K562 (cell line): ENCODE results near the gene RNF115. TPM values are rescaled to one million over a fixed set of nuclear protein-coding genes. Genes with fewer than 3 reads are reported as not detected.

ENCODE experiments used
- ARNT ChIP-seq, 2 experiments: fragments of 450-650 bp; IDR thresholded peaks; 2 replicates each; pipeline ENCODE4 v1.6.1; 2016; ENCODE audit warnings: mild to moderate bottlenecking in 1 of 2
- ERF ChIP-seq: fragments of 450-650 bp; formaldehyde crosslinking; IDR thresholded peaks from 2 replicates; pipeline ENCODE4 v1.4.0; 2020; ENCODE audit warnings: mild to moderate bottlenecking, mixed read lengths
- HLTF ChIP-seq: fragments of 450-650 bp; IDR thresholded peaks from 2 replicates; pipeline ENCODE4 v1.6.1; 2016
- HMG20B ChIP-seq: fragments of 250-450 bp; sonication (Bioruptor Pico); IDR thresholded peaks from 2 replicates; pipeline ENCODE4 v1.5.0; 2021; ENCODE audit warnings: mild to moderate bottlenecking
- HOXB6 ChIP-seq: fragments of 250-450 bp; sonication (Bioruptor Pico); IDR thresholded peaks from 2 replicates; pipeline ENCODE4 v1.5.1; 2022; ENCODE audit warnings: mild to moderate bottlenecking, borderline replicate concordance
- KDM1A ChIP-seq, 2 experiments: fragments of 450-650 bp; IDR thresholded peaks; 2 replicates each; pipeline ENCODE4 v1.6.1; 2016; ENCODE audit warnings: mild to moderate bottlenecking in 2 of 2
- KDM2B ChIP-seq: fragments of 250-450 bp; sonication (Bioruptor Pico); IDR thresholded peaks from 2 replicates; pipeline ENCODE4 v1.8.0; 2021; ENCODE audit warnings: mild to moderate bottlenecking, moderate library complexity
- KLF6 ChIP-seq: fragments of 250-450 bp; sonication (Bioruptor Pico); IDR thresholded peaks from 2 replicates; pipeline ENCODE4 v1.4.0; 2020; ENCODE audit warnings: mild to moderate bottlenecking, moderate library complexity, borderline replicate concordance
- MED1 ChIP-seq: sonication (generic); formaldehyde crosslinking; IDR thresholded peaks from 2 replicates; pipeline ENCODE4 v1.8.1; 2023; ENCODE audit warnings: missing genetic modification reagents, borderline replicate concordance
- MTA2 ChIP-seq: fragments of 450-650 bp; IDR thresholded peaks from 2 replicates; pipeline ENCODE4 v1.6.1; 2016; ENCODE audit warnings: low read depth
- NR3C1 ChIP-seq: sonication (generic); formaldehyde crosslinking; IDR thresholded peaks from 2 replicates; pipeline ENCODE4 v1.8.1; 2022; ENCODE audit warnings: missing genetic modification reagents
- POLR2G ChIP-seq: fragments of 200-400 bp; formaldehyde crosslinking; IDR thresholded peaks from 2 replicates; pipeline ENCODE4 v1.6.1; 2017; ENCODE audit warnings: low read depth, mild to moderate bottlenecking, antibody characterized with exemption, low read length, moderate library complexity
- PTTG1 ChIP-seq: fragments of 450-650 bp; IDR thresholded peaks from 2 replicates; pipeline ENCODE4 v1.6.1; 2016; ENCODE audit warnings: low read depth, mild to moderate bottlenecking, missing genetic modification characterization, missing compliant biosample characterization
- SMARCE1 ChIP-seq: fragments of 450-650 bp; IDR thresholded peaks from 2 replicates; pipeline ENCODE4 v1.7.1; 2016; ENCODE audit warnings: mild to moderate bottlenecking
- SNRNP70 ChIP-seq: fragments of 200-400 bp; formaldehyde crosslinking; optimal IDR thresholded peaks from 2 replicates; pipeline ENCODE3; 2017; ENCODE audit warnings: low read depth, low read length
- ZNF311 ChIP-seq: fragments of 250-450 bp; sonication (Bioruptor Pico); IDR thresholded peaks from 2 replicates; pipeline ENCODE4 v1.4.0; 2020; ENCODE audit warnings: mild to moderate bottlenecking, moderate library complexity
- ZNF57 ChIP-seq: fragments of 450-650 bp; formaldehyde crosslinking; IDR thresholded peaks from 2 replicates; pipeline ENCODE4 v1.4.0; 2020; ENCODE audit warnings: mild to moderate bottlenecking, moderate library complexity
- ZNF696 ChIP-seq: fragments of 250-450 bp; sonication (Bioruptor Pico); conservative IDR thresholded peaks from 2 replicates; pipeline ENCODE4 v1.4.0; 2020; ENCODE audit warnings: mild to moderate bottlenecking, moderate library complexity
- polyA plus RNA-seq, 8 experiments: library from polyadenylated mRNA; depleted of rRNA in 4 of 8; stranded (reverse) in 5 of 8; unstranded in 3 of 8; fragments of >200 nt; fragmentation: Nextera tagmentation in 2 of 8; fragmentation: Illumina TruSeq in 1 of 8; extraction: Ambion mirVana in 2 of 8; extraction: Trizol in 1 of 8; gene quantifications; 2 replicates each; pipeline versions ENCODE4 v1.2.1 to v1.2.3, GENCODE V29; 2011 to 2014; ENCODE audit warnings: inconsistent platforms in 1 of 8, missing spikeins in 1 of 8
- total RNA-seq, 7 experiments: library from RNA; depleted of rRNA in 6 of 7; stranded (reverse); fragments of >200 nt in 6 of 7; fragmentation: Illumina TruSeq in 2 of 7; extraction: Trizol in 2 of 7; gene quantifications; 2 replicates each; pipeline versions ENCODE4 v1.2.1 to v1.2.3, GENCODE V29; 2011 to 2021; ENCODE audit warnings: low replicate concordance in 1 of 7
- TF ChIP-seq, protein P1 (sequence below), 3 experiments: fragments of 200-800 bp in 1 of 3; fragments of 250-450 bp in 1 of 3; fragments of 450-650 bp in 1 of 3; sonication (Bioruptor Pico) in 1 of 3; sonication (Bioruptor generic) in 1 of 3; formaldehyde crosslinking in 1 of 3; IDR thresholded peaks; 2 replicates each; pipeline versions ENCODE4 v1.6.1 to v1.8.0; 2016 to 2022; ENCODE audit warnings: mild to moderate bottlenecking in 2 of 3, missing genetic modification characterization in 2 of 3, missing compliant biosample characterization in 1 of 3, moderate library complexity in 1 of 3
- TF ChIP-seq, protein P2 (sequence below): fragments of 450-650 bp; IDR thresholded peaks from one replicate; pipeline ENCODE4 v1.6.1; 2018; ENCODE audit warnings: mild to moderate bottlenecking, moderate library complexity; ENCODE audit not compliant: partially characterized antibody
- TF ChIP-seq, protein P3 (sequence below): fragments of 250-450 bp; sonication (Bioruptor Pico); IDR thresholded peaks from 2 replicates; pipeline ENCODE4 v1.8.0; 2021; ENCODE audit warnings: moderate library complexity, mild to moderate bottlenecking, inconsistent platforms
- TF ChIP-seq, protein P4 (sequence below): fragments of 200-400 bp; formaldehyde crosslinking; IDR thresholded peaks from 2 replicates; pipeline ENCODE4 v1.6.1; 2017; ENCODE audit warnings: mild to moderate bottlenecking, low read depth, low read length, moderate library complexity

Gene RNF115
- total and polyA plus RNA-seq, 9 of the 15 experiments (the other 6 are each of a cell fraction or from before 2014, with no cell fraction given) = 1.9 to 14.3 (median 9.5) TPM

DNA sequence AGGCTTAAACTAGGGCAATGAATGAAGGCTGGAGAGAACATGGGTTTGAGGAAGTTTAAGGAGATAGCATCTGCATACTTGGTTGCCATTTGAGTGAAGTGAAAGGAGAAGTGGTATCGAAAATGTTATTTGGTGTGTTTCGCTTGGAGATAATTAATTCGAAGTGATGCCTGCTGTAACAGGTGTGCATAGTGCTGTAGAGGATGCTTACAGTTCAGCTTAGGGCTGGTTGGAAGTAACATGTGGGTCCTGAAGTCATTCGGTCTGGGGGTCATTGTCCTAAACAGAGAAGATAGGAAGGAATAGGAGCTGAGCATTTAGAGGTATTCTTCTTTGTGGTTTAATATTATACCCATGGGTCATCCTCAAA lies 21.2 kb upstream of the RNF115 start (continued):
- TF ChIP-seq, protein P1, sequence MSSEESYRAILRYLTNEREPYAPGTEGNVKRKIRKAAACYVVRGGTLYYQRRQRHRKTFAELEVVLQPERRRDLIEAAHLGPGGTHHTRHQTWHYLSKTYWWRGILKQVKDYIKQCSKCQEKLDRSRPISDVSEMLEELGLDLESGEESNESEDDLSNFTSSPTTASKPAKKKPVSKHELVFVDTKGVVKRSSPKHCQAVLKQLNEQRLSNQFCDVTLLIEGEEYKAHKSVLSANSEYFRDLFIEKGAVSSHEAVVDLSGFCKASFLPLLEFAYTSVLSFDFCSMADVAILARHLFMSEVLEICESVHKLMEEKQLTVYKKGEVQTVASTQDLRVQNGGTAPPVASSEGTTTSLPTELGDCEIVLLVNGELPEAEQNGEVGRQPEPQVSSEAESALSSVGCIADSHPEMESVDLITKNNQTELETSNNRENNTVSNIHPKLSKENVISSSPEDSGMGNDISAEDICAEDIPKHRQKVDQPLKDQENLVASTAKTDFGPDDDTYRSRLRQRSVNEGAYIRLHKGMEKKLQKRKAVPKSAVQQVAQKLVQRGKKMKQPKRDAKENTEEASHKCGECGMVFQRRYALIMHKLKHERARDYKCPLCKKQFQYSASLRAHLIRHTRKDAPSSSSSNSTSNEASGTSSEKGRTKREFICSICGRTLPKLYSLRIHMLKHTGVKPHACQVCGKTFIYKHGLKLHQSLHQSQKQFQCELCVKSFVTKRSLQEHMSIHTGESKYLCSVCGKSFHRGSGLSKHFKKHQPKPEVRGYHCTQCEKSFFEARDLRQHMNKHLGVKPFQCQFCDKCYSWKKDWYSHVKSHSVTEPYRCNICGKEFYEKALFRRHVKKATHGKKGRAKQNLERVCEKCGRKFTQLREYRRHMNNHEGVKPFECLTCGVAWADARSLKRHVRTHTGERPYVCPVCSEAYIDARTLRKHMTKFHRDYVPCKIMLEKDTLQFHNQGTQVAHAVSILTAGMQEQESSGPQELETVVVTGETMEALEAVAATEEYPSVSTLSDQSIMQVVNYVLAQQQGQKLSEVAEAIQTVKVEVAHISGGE (CRISPR knock-in tag; IDR thresholded peaks at IDR 0.05) = no peak
- no peak for TF ChIP-seq ZNF311 (CRISPR knock-in tag)
- TF ChIP-seq, protein P2, sequence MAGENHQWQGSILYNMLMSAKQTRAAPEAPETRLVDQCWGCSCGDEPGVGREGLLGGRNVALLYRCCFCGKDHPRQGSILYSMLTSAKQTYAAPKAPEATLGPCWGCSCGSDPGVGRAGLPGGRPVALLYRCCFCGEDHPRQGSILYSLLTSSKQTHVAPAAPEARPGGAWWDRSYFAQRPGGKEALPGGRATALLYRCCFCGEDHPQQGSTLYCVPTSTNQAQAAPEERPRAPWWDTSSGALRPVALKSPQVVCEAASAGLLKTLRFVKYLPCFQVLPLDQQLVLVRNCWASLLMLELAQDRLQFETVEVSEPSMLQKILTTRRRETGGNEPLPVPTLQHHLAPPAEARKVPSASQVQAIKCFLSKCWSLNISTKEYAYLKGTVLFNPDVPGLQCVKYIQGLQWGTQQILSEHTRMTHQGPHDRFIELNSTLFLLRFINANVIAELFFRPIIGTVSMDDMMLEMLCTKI = no peak
- TF ChIP-seq KLF6 = no peak
- TF ChIP-seq SMARCE1 = peak; percentile 29; the same call in 1 of the 2 replicates
- 0 out of 2 replicates have a peak, but pooled peaks have one; percentile 10 for TF ChIP-seq MTA2
- no peak for TF ChIP-seq ERF (CRISPR knock-in tag)
- TF ChIP-seq, protein P3, sequence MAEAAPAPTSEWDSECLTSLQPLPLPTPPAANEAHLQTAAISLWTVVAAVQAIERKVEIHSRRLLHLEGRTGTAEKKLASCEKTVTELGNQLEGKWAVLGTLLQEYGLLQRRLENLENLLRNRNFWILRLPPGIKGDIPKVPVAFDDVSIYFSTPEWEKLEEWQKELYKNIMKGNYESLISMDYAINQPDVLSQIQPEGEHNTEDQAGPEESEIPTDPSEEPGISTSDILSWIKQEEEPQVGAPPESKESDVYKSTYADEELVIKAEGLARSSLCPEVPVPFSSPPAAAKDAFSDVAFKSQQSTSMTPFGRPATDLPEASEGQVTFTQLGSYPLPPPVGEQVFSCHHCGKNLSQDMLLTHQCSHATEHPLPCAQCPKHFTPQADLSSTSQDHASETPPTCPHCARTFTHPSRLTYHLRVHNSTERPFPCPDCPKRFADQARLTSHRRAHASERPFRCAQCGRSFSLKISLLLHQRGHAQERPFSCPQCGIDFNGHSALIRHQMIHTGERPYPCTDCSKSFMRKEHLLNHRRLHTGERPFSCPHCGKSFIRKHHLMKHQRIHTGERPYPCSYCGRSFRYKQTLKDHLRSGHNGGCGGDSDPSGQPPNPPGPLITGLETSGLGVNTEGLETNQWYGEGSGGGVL (CRISPR knock-in tag) = no peak
- TF ChIP-seq POLR2G = no peak
- no peak for TF ChIP-seq MED1 (CRISPR knock-in tag)
- TF ChIP-seq HLTF = no peak
- no peak for TF ChIP-seq NR3C1 (CRISPR knock-in tag)
- no peak for TF ChIP-seq ZNF57 (CRISPR knock-in tag)
- TF ChIP-seq HOXB6 (CRISPR knock-in tag) = no peak
- TF ChIP-seq, protein P4, sequence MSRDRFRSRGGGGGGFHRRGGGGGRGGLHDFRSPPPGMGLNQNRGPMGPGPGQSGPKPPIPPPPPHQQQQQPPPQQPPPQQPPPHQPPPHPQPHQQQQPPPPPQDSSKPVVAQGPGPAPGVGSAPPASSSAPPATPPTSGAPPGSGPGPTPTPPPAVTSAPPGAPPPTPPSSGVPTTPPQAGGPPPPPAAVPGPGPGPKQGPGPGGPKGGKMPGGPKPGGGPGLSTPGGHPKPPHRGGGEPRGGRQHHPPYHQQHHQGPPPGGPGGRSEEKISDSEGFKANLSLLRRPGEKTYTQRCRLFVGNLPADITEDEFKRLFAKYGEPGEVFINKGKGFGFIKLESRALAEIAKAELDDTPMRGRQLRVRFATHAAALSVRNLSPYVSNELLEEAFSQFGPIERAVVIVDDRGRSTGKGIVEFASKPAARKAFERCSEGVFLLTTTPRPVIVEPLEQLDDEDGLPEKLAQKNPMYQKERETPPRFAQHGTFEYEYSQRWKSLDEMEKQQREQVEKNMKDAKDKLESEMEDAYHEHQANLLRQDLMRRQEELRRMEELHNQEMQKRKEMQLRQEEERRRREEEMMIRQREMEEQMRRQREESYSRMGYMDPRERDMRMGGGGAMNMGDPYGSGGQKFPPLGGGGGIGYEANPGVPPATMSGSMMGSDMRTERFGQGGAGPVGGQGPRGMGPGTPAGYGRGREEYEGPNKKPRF = no peak
- TF ChIP-seq HMG20B = no peak
- TF ChIP-seq SNRNP70 = no peak
- no peak for TF ChIP-seq ARNT (IDR thresholded peaks at IDR 0.05)
- no peak for TF ChIP-seq KDM2B (CRISPR knock-in tag)
- 0 out of 4 replicates have a peak, but pooled peaks of 1 of the 2 experiments have one; percentile 35 for TF ChIP-seq KDM1A (IDR thresholded peaks at IDR 0.05)
- TF ChIP-seq PTTG1 (tag) = no peak
- TF ChIP-seq ZNF696 (CRISPR knock-in tag) = no peak
